ENCODE measurements around the gene RAB35. TPM values are rescaled to one million over a fixed set of nuclear protein-coding genes. Genes with fewer than 3 reads are reported as not detected.

RAB35 gene
- total RNA-seq, 1 donor from 2014 or later, result 30.9 TPM

DNA sequence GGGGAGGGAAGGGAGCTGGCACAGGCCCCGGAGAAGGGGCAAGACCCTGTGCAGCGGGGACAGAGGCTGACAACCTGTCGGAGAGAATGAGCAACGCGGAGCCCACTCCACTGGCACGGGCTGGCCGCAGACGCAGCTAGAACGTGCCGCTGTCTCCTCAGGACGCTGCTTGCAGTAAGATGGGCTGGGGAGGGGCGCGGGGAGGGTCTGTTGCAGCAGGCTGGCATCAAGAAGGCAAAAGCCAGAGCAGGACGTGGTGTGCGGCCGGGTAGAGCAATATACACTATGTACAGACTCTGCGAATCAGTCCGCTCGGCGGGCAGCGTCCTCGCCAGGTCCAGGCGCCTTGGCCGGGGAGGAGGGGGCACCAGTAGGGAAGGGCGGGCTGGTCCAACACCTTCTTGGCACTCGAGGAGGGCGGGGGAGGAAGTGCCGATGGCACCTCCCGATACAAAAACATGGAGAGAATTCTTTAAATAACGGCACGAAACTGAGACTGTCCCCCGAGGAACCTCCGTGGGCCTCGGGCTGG, 19.8 kb downstream of the RAB35 start:
- intact Hi-C loops (cut with DNase I), result no loop called here
- Histone ChIP-seq H3K36me3 (peaks cover 0 to 37% of the 10 kb centered on the region in 2 donors), H3K4me1 (peaks cover 21% of the 10 kb centered on the region), H3K27ac (no peak overlapping the region), H3K4me3 (no peak overlapping the region), H3K9me3 (no peaks in the 10 kb centered on the region), H3K27me3 (no peaks in the 10 kb centered on the region)
- TF ChIP-seq POLR2AphosphoS5 (IDR thresholded peaks at IDR 0.05; ENCODE audit: insufficient read depth in 1 of 2, low read depth in 1 of 2) (no peak), POLR2A (IDR thresholded peaks at IDR 0.05) (no peak)
- TF ChIP-seq, protein P1, sequence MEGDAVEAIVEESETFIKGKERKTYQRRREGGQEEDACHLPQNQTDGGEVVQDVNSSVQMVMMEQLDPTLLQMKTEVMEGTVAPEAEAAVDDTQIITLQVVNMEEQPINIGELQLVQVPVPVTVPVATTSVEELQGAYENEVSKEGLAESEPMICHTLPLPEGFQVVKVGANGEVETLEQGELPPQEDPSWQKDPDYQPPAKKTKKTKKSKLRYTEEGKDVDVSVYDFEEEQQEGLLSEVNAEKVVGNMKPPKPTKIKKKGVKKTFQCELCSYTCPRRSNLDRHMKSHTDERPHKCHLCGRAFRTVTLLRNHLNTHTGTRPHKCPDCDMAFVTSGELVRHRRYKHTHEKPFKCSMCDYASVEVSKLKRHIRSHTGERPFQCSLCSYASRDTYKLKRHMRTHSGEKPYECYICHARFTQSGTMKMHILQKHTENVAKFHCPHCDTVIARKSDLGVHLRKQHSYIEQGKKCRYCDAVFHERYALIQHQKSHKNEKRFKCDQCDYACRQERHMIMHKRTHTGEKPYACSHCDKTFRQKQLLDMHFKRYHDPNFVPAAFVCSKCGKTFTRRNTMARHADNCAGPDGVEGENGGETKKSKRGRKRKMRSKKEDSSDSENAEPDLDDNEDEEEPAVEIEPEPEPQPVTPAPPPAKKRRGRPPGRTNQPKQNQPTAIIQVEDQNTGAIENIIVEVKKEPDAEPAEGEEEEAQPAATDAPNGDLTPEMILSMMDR (IDR thresholded peaks at IDR 0.05), result no peak
- no peak for DNase-seq (ENCODE audit: extremely low spot score in 2 of 2)

DNA sequence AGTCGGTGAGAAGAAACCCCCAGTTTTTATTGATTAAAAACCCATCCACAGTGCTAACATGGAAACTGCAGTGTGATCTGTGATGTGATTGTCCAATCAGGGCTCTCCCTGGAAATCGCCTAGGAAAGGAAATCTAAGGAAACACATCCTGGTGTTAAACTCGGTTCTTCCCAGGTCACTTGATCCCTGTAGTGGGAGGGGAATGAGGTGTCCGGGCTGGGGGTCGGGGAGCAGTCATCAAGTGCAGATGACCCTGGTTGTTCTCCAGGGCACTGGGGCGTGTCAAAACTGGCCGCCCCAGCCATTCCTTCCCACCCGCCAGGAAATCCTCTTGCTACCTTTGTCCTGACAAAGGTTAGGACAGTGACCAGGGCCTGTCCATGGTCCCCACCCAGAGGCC, 20.8 kb downstream of the RAB35 start:
- no peak for DNase-seq (ENCODE audit: extremely low spot score in 2 of 2)
- Histone ChIP-seq H3K4me1 (peaks cover 11% of the 10 kb centered on the region), H3K36me3 (peaks cover 0 to 37% of the 10 kb centered on the region in 2 donors), H3K4me3 (no peak overlapping the region), H3K27ac (no peak overlapping the region), H3K27me3 (no peaks in the 10 kb centered on the region), H3K9me3 (no peaks in the 10 kb centered on the region)
- no peak for TF ChIP-seq POLR2A (IDR thresholded peaks at IDR 0.05)
- TF ChIP-seq, protein P1 (IDR thresholded peaks at IDR 0.05), result no peak
- intact Hi-C loops (cut with DNase I), result no loop called here

DNA sequence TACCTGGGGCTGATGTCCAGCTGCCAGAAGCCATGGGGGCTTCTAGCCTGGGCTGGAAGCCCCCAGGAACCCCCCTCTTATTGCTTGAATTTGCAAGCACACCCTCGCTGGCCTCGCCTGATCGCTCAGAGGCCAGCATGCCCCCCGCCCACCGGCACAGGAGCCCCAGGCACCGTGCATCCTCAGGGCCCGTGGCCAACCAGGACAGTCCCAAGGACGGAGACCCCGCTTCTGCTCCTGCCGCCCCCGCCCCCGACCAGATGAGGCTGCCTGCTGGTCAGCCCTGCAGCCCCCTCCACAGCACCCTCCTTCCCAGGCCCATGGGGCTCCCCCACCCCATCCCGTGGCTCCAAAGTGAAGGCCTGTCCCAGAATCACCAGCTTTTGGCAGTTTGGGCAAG, 21.2 kb downstream of the RAB35 start:
- no peak overlapping the region for H3K4me3 ChIP-seq
- DNase-seq (ENCODE audit: extremely low spot score in 2 of 2), result no peak
- no peak for TF ChIP-seq POLR2AphosphoS5 (IDR thresholded peaks at IDR 0.05; ENCODE audit: insufficient read depth in 1 of 2, low read depth in 1 of 2)
- TF ChIP-seq, protein P1 (IDR thresholded peaks at IDR 0.05), result no peak
- no peak for TF ChIP-seq POLR2A (IDR thresholded peaks at IDR 0.05)
- peaks cover 7% of the 10 kb centered on the region for H3K4me1 ChIP-seq
- intact Hi-C loops (cut with DNase I), result no loop called here
- no peaks in the 10 kb centered on the region for H3K27me3 ChIP-seq
- peaks cover 0 to 37% of the 10 kb centered on the region in 2 donors for H3K36me3 ChIP-seq
- H3K9me3 ChIP-seq, result no peaks in the 10 kb centered on the region
- H3K27ac ChIP-seq, result no peak overlapping the region

DNA sequence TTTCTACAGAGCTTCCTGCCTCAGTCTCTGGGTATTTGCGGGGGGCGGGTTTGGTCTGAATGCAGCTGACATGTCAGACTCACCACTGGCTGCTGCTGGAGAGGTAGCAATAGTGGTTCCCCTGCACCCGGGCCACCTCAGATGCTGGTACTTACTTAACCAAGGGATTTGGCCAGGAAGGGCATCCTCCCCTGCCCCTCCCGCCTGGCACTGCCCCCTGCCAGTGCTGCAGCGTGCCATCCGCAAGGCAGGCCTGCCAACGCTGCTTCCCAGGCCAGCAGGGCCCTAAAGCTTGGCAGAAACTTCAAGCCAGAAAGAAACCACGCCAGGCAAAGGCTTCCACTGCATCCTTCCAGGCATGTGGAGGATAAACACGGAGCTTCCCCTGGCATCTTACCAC, 22.1 kb downstream of the RAB35 start:
- DNase-seq (ENCODE audit: extremely low spot score in 2 of 2), result no peak
- no peaks in the 10 kb centered on the region for H3K4me1 ChIP-seq
- H3K36me3 ChIP-seq, result peaks cover 0 to 37% of the 10 kb centered on the region in 2 donors
- no peak overlapping the region for H3K27ac ChIP-seq
- no peaks in the 10 kb centered on the region for H3K27me3 ChIP-seq
- intact Hi-C loops (cut with DNase I), result no loop called here
- no peaks in the 10 kb centered on the region for H3K9me3 ChIP-seq
- H3K4me3 ChIP-seq, result no peak overlapping the region
- TF ChIP-seq, protein P1 (IDR thresholded peaks at IDR 0.05), result no peak
- no peak for TF ChIP-seq POLR2A (IDR thresholded peaks at IDR 0.05)
- TF ChIP-seq POLR2AphosphoS5 (IDR thresholded peaks at IDR 0.05; ENCODE audit: insufficient read depth in 1 of 2, low read depth in 1 of 2), result no peak

DNA sequence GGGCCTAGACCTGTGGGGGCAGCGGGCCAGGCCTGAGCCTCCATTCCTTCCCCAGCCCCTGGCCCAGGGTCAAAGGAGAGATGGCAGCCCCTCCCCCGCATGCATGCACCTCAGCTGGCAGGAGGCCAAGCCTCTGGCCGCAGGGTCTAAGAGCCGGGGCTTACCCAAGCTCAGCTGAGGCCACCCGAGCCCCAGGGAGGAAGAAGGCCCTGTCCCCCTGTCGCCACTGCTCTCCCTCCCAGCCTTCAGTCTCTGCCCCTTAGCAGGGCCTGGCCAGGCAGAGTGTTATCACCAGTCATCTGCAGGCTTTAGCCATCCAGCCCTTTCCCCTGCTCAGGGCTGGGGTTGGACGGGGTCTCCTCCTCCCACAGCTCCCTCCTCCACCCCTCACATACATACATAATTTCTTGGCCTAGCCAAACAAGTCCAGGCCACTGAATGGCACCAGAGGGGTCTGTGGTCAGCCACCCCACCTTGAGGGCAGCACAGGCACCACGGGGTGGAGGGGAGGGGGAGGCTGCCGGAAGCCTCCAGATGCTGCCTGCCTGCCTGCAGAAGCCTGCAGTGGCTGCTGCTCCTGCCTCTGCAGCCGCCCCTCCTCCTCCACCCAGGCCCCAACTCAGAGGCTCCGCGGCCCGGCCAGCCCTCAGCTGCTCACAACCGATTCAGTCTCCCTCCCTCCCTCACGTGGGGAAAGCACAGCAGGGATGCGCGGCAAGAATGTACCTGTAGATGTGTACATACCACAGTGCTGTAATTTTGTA, 22.8 kb downstream of the RAB35 start:
- Histone ChIP-seq H3K4me3 (no peak overlapping the region), H3K4me1 (no peaks in the 10 kb centered on the region), H3K9me3 (no peaks in the 10 kb centered on the region), H3K36me3 (peaks cover 0 to 32% of the 10 kb centered on the region in 2 donors), H3K27ac (no peak overlapping the region), H3K27me3 (no peaks in the 10 kb centered on the region)
- intact Hi-C loops (cut with DNase I), result no loop called here
- no peak for DNase-seq (ENCODE audit: extremely low spot score in 2 of 2)
- no peak for TF ChIP-seq POLR2A (IDR thresholded peaks at IDR 0.05)
- TF ChIP-seq, protein P1 (IDR thresholded peaks at IDR 0.05), result no peak
- TF ChIP-seq POLR2AphosphoS5 (IDR thresholded peaks at IDR 0.05; ENCODE audit: insufficient read depth in 1 of 2, low read depth in 1 of 2), result no peak

Measured in vagina (tissue), 2 donors.